Fibroblast of lung (primary cell): ENCODE measurements around the gene DUSP21.

Experiments used
- EZH2 ChIP-seq: IDR thresholded peaks from 2 replicates; pipeline ENCODE4 v1.5.1; 2012; ENCODE audit warnings: low read length, control low read depth, mild to moderate bottlenecking; ENCODE audit errors: missing control alignments
- TF ChIP-seq, protein P1 (sequence below), 2 donors: IDR thresholded peaks in 1 of 2; conservative IDR thresholded peaks in 1 of 2; 1 replicate in 1 of 2; 2 replicates in 1 of 2; pipeline ENCODE4 v1.5.1; 2011 to 2012; ENCODE audit warnings: low read length in 2 of 2, control low read depth in 1 of 2, inconsistent platforms in 1 of 2, low read depth in 1 of 2, mild to moderate bottlenecking in 1 of 2

DNA sequence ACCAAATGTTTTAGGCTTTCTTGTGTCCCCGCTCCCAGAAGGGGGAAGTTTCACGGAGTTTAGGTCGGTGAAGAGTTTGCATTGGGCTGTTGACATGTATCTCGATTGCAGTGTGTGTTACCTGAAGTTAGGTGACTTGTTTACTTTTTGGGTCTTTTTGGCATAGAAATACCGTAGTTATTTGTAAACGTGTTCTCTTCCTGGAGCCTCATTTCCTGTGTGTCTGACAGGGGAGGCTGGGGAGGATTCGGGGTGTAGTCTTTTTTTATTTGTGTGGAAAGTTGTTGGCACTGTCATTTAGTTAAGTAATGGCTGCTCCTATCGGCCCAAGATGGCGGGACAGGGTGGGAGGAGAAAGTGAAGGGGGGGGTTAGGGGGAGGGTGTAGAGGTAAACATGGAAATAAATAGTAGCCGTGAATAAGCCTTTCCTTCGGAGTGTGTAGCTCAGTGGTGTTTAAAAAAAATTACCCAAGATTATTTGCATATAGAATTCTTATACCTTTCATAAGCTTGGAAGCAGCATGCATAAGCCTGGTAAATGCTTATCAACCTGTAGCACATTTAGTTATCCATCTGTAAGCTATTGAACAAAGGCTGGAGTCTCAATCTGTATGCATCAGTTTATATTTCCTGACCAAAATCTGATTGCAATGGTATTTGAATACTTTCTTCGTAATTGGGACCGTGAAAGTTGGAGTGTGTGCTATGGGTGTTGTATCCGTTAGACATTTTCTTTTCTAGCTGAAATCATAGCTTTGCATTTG is 30.8 kb downstream of the DUSP21 start:
- TF ChIP-seq, protein P1, sequence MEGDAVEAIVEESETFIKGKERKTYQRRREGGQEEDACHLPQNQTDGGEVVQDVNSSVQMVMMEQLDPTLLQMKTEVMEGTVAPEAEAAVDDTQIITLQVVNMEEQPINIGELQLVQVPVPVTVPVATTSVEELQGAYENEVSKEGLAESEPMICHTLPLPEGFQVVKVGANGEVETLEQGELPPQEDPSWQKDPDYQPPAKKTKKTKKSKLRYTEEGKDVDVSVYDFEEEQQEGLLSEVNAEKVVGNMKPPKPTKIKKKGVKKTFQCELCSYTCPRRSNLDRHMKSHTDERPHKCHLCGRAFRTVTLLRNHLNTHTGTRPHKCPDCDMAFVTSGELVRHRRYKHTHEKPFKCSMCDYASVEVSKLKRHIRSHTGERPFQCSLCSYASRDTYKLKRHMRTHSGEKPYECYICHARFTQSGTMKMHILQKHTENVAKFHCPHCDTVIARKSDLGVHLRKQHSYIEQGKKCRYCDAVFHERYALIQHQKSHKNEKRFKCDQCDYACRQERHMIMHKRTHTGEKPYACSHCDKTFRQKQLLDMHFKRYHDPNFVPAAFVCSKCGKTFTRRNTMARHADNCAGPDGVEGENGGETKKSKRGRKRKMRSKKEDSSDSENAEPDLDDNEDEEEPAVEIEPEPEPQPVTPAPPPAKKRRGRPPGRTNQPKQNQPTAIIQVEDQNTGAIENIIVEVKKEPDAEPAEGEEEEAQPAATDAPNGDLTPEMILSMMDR (conservative IDR thresholded peaks at IDR 0.05 in 1 of 2, IDR thresholded peaks at IDR 0.05 in 1 of 2; ENCODE audit: low read depth in 1 of 2, low read length in 2 of 2), result no peak
- TF ChIP-seq EZH2, result no peak
